Hepatocyte (in vitro differentiated cells): ENCODE measurements around the gene ZNF653.

Experiments
- EZH2 ChIP-seq: fragments of 200-600 bp; sonication (generic); IDR thresholded peaks from 2 replicates; pipeline ENCODE4 v1.6.1; 2016; ENCODE audit warnings: antibody characterized with exemption, mild to moderate bottlenecking, borderline replicate concordance
- EZH2phosphoT487 ChIP-seq: fragments of 200-600 bp; sonication (generic); IDR thresholded peaks from one replicate; pipeline ENCODE4 v1.6.1; 2018; ENCODE audit warnings: antibody characterized with exemption, mild to moderate bottlenecking, low read depth, moderate library complexity; ENCODE audit not compliant: unreplicated experiment, severe bottlenecking

- TF ChIP-seq EZH2phosphoT487 (no peak), EZH2 (no peak)
These were observed 67.7 kb downstream of the ZNF653 start for GRCh38 chr19:11437955-11438354.
